HCT116 (cell line): ENCODE data around the gene HPN.

Experiments
- CEBPB ChIP-seq: IDR thresholded peaks from 2 replicates; pipeline ENCODE4 v1.6.1; 2012; ENCODE audit warnings: low read depth
- CTCF ChIP-seq, 3 experiments: fragments of 200-600 bp in 1 of 3; sonication (generic) in 1 of 3; IDR thresholded peaks in 2 of 3; conservative IDR thresholded peaks in 1 of 3; 2 replicates each; pipeline ENCODE4 v1.5.1; 2012 to 2017; ENCODE audit warnings: low read depth in 2 of 3, low read length in 2 of 3, antibody characterized with exemption in 1 of 3, borderline replicate concordance in 1 of 3, control low read depth in 1 of 3, mild to moderate bottlenecking in 1 of 3, mixed read lengths in 1 of 3, mixed run types in 1 of 3, moderate library complexity in 1 of 3; ENCODE audit not compliant: insufficient read depth in 1 of 3
- EZH2 ChIP-seq: fragments of 200-600 bp; sonication (generic); IDR thresholded peaks from 2 replicates; pipeline ENCODE4 v1.6.1; 2017; ENCODE audit warnings: antibody characterized with exemption, mixed run types
- EZH2phosphoT487 ChIP-seq: fragments of 200-600 bp; IDR thresholded peaks from 2 replicates; pipeline ENCODE4 v1.6.1; 2018; ENCODE audit warnings: antibody characterized with exemption, borderline replicate concordance
- MAX ChIP-seq: IDR thresholded peaks from 2 replicates; pipeline ENCODE4 v1.6.1; 2012
- POLR2A ChIP-seq: IDR thresholded peaks from 2 replicates; pipeline ENCODE4 v1.7.0; 2011; ENCODE audit warnings: borderline replicate concordance; ENCODE audit not compliant: insufficient read depth, insufficient read length; ENCODE audit errors: extremely low read depth
- POLR2AphosphoS5 ChIP-seq: IDR thresholded peaks from 2 replicates; pipeline ENCODE4 v1.6.1; 2011; ENCODE audit warnings: mild to moderate bottlenecking, low read depth, low read length, moderate library complexity
- RAD21 ChIP-seq: IDR thresholded peaks from 2 replicates; pipeline ENCODE4 v1.6.1; 2012; ENCODE audit warnings: low read depth, mild to moderate bottlenecking
- REST ChIP-seq: IDR thresholded peaks from 2 replicates; pipeline ENCODE4 v1.6.1; 2012; ENCODE audit warnings: low read depth
- ZBTB33 ChIP-seq: IDR thresholded peaks from 2 replicates; pipeline ENCODE4 v1.6.1; 2011; ENCODE audit warnings: mild to moderate bottlenecking, low read length, moderate library complexity; ENCODE audit not compliant: insufficient replicate concordance; ENCODE audit errors: extremely low read depth
- ZNF274 ChIP-seq: fragments of 200-500 bp; sonication (Bioruptor generic); IDR thresholded peaks from 2 replicates; pipeline ENCODE4 v1.6.1; 2014; ENCODE audit warnings: mild to moderate bottlenecking, low read depth, low read length, inconsistent platforms

- no peak for TF ChIP-seq POLR2A
- no peak for TF ChIP-seq CTCF (IDR thresholded peaks at IDR 0.05 in 2 of 3, conservative IDR thresholded peaks at IDR 0.05 in 1 of 3; ENCODE audit: borderline replicate concordance in 1 of 3, insufficient read depth in 1 of 3, low read depth in 2 of 3, low read length in 2 of 3)
- no peak for TF ChIP-seq RAD21
- TF ChIP-seq REST: no peak
- TF ChIP-seq EZH2: no peak
- TF ChIP-seq MAX: no peak
- no peak for TF ChIP-seq ZBTB33
- TF ChIP-seq EZH2phosphoT487: no peak
- TF ChIP-seq POLR2AphosphoS5: no peak
- no peak for TF ChIP-seq CEBPB
- no peak for TF ChIP-seq ZNF274
Observed at GRCh38 chr19:35027009-35027408, 14.5 kb upstream of the HPN start.
